Transverse colon (tissue), 4 donors: ENCODE data around the gene OR51F1.

ENCODE experiments used
- EP300 ChIP-seq: sonication (generic); formaldehyde crosslinking; IDR thresholded peaks from one replicate; pipeline ENCODE4 v1.6.1; 2017; ENCODE audit warnings: antibody characterized with exemption, low read depth
- POLR2AphosphoS5 ChIP-seq, 3 donors: sonication (generic); formaldehyde crosslinking; IDR thresholded peaks; one replicate each; pipeline ENCODE4 v1.6.1; 2016; ENCODE audit warnings: antibody characterized with exemption in 3 of 3
- TF ChIP-seq, protein P1 (sequence below), 5 experiments: fragments of 200-600 bp in 3 of 5; fragments of 450-650 bp in 2 of 5; sonication (generic) in 3 of 5; IDR thresholded peaks; 1 replicate in 2 of 5; 2 replicates in 3 of 5; pipeline ENCODE4 v1.5.1; 2016 to 2017; ENCODE audit warnings: antibody characterized with exemption in 5 of 5, inconsistent platforms in 3 of 5, mild to moderate bottlenecking in 2 of 5, moderate library complexity in 1 of 5

DNA sequence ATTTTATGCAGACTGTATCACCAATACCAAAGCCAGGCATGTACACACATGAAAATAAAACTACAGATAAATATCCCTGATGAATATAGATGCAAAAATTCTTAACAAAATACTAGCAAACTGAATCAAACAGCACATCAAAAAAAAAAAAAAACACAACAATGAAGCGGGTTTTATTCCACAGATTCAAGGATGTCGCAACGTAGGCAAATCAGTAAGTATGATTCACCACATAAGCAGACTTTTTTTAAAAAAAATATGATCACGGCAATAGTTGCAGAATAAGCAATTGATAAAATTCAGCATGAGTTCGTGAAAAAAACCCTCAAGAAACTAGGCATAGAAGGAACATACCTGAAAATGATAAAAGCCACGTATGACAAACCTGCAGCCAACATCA is 21.3 kb downstream of the OR51F1 start:
- TF ChIP-seq POLR2AphosphoS5 (IDR thresholded peaks at IDR 0.05) (no peak), EP300 (no peak)
- TF ChIP-seq, protein P1, sequence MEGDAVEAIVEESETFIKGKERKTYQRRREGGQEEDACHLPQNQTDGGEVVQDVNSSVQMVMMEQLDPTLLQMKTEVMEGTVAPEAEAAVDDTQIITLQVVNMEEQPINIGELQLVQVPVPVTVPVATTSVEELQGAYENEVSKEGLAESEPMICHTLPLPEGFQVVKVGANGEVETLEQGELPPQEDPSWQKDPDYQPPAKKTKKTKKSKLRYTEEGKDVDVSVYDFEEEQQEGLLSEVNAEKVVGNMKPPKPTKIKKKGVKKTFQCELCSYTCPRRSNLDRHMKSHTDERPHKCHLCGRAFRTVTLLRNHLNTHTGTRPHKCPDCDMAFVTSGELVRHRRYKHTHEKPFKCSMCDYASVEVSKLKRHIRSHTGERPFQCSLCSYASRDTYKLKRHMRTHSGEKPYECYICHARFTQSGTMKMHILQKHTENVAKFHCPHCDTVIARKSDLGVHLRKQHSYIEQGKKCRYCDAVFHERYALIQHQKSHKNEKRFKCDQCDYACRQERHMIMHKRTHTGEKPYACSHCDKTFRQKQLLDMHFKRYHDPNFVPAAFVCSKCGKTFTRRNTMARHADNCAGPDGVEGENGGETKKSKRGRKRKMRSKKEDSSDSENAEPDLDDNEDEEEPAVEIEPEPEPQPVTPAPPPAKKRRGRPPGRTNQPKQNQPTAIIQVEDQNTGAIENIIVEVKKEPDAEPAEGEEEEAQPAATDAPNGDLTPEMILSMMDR (IDR thresholded peaks at IDR 0.05) = no peak
